ENCODE data around the gene ZNHIT3. TPM values are rescaled to one million over a fixed set of nuclear protein-coding genes. Genes with fewer than 3 reads are reported as not detected.

Gene ZNHIT3
- total and polyA plus RNA-seq, 10 of the 15 experiments (the other 5 are each of a cell fraction or from before 2014, with no cell fraction given), result 34.1 to 128 (median 55.6) TPM

DNA sequence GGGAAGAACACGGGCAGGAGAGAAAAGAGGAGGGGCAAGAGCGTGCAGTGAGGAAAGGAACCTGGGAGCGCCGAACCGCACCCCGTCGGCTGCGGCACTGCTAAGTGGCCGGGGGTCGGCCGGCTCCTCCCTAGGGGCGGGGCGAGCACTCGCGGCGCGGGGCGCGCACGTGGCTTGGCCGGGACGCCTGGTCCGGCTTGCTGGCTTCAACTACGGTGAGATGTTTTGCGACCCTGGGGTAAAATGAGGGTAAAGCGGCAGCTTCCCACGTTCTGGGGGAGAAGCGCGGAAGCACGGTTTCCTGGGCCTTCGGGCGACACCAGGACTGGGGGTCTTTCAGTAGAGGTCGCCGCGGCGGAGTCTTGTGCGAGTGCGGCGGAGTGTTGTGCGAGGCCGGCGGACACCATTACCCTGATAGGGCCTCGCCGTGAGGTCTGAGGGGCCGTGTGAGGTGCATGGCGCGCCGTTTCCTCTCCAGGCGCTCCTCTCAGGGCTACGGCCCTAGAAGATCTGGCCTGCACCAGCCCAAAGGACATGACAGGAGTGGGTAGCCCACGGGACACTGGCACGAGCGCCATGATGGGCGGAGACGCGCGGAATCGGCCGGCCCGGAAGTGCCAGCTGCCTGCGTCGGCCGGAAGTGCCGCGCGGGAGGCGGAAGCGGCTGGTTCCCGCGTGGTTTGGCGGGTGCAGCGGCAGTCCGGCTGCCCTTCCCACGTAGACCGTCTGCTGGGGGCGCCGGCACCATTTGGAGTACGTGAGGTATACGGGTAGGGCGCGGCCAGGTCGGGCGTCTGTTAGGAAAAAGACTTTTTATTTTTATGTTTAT lies 48.6 kb downstream of the ZNHIT3 start, which contains the start of the genes MYO19 and PIGW (continued):
- no peak for TF ChIP-seq ZZZ3 (IDR thresholded peaks at IDR 0.05; ENCODE audit: control insufficient read depth, insufficient read length, low read depth)
- TF ChIP-seq TCF12 (IDR thresholded peaks at IDR 0.05; ENCODE audit: low read depth, low read length), result peak; percentile 79
- TF ChIP-seq YY1 (IDR thresholded peaks at IDR 0.05; ENCODE audit: low read depth, low read length), result peak; percentile 95
- peak; percentile 18; the same call in 1 of the 2 replicates for TF ChIP-seq ZNF207 (IDR thresholded peaks at IDR 0.05; ENCODE audit: borderline replicate concordance)
- TF ChIP-seq SMAD5 (IDR thresholded peaks at IDR 0.05; ENCODE audit: low read depth), result peak; percentile 94
- TF ChIP-seq, protein P1, sequence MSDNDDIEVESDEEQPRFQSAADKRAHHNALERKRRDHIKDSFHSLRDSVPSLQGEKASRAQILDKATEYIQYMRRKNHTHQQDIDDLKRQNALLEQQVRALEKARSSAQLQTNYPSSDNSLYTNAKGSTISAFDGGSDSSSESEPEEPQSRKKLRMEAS (IDR thresholded peaks at IDR 0.05; ENCODE audit: low read depth, low read length), result peak; percentile 97
- TF ChIP-seq CREB1 (IDR thresholded peaks at IDR 0.05; ENCODE audit: low read depth), result peak; percentile 69
- no peak for TF ChIP-seq IRF3 (IDR thresholded peaks at IDR 0.05)
- peak; percentile 79; the same call in 1 of the 2 replicates for TF ChIP-seq POLR2AphosphoS2 (IDR thresholded peaks at IDR 0.05; ENCODE audit: low read depth, low read length)
- TF ChIP-seq, protein P2, sequence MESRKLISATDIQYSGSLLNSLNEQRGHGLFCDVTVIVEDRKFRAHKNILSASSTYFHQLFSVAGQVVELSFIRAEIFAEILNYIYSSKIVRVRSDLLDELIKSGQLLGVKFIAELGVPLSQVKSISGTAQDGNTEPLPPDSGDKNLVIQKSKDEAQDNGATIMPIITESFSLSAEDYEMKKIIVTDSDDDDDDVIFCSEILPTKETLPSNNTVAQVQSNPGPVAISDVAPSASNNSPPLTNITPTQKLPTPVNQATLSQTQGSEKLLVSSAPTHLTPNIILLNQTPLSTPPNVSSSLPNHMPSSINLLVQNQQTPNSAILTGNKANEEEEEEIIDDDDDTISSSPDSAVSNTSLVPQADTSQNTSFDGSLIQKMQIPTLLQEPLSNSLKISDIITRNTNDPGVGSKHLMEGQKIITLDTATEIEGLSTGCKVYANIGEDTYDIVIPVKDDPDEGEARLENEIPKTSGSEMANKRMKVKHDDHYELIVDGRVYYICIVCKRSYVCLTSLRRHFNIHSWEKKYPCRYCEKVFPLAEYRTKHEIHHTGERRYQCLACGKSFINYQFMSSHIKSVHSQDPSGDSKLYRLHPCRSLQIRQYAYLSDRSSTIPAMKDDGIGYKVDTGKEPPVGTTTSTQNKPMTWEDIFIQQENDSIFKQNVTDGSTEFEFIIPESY (IDR thresholded peaks at IDR 0.05), result no peak
- peak; percentile 88 for TF ChIP-seq TCF3 (IDR thresholded peaks at IDR 0.05; ENCODE audit: borderline replicate concordance, insufficient read depth, low read depth, low read length)
- peak; percentile 54; the same call in 2 of the 3 replicates for TF ChIP-seq POU2F2 (IDR thresholded peaks at IDR 0.05; ENCODE audit: borderline replicate concordance, low read depth, low read length)
- TF ChIP-seq SP1 (IDR thresholded peaks at IDR 0.05; ENCODE audit: low read depth, low read length), result peak; percentile 20
- peak; percentile 40 for TF ChIP-seq MEF2B (IDR thresholded peaks at IDR 0.05; ENCODE audit: partially characterized antibody, poor library complexity, severe bottlenecking)
- TF ChIP-seq CEBPZ (IDR thresholded peaks at IDR 0.05; ENCODE audit: low read depth, low read length), result no peak
- peak; percentile 75; the same call in 1 of the 2 replicates for TF ChIP-seq CBFB (IDR thresholded peaks at IDR 0.05; ENCODE audit: low read depth)
- no peak for TF ChIP-seq RAD51 (IDR thresholded peaks at IDR 0.05)
- TF ChIP-seq E2F8 (IDR thresholded peaks at IDR 0.05; ENCODE audit: low read depth, partially characterized antibody), result peak; percentile 61
- TF ChIP-seq BHLHE40 (IDR thresholded peaks at IDR 0.05; ENCODE audit: borderline replicate concordance in 1 of 2, low read depth in 2 of 2, low read length in 1 of 2), result peak; percentile 81 to 92
